ENCODE measurements around the gene SUCLG1. TPM values are rescaled to one million over a fixed set of nuclear protein-coding genes. Genes with fewer than 3 reads are reported as not detected.

The SUCLG1 gene
- total and polyA plus RNA-seq, 2 of the 8 experiments (the other 6 are each of a cell fraction or from before 2014, with no cell fraction given), result 19.9 to 40.0 TPM

GRCh38 chr2:84472856-84473565 lies 13.9 kb upstream of the SUCLG1 start:
- Histone ChIP-seq H3K9ac (replicated peaks in 1 of 4; ENCODE audit: extremely low read depth in 1 of 4, low read depth in 3 of 4, low read length in 3 of 4) (no peak overlapping the region), H3K23ac (ENCODE audit: insufficient read length) (no peak overlapping the region), H3K4me1 (replicated peaks in 1 of 4; ENCODE audit: control insufficient read depth in 3 of 4, insufficient read depth in 4 of 4, low read length in 3 of 4) (no peaks in the 10 kb centered on the region), H4K8ac (ENCODE audit: extremely low read depth, insufficient read depth, low read length) (no peak overlapping the region), H3K23me2 (ENCODE audit: low read depth, low read length) (no peaks in the 10 kb centered on the region), H2AFZ (ENCODE audit: low read length) (no peak overlapping the region), H2BK120ac (replicated peaks; ENCODE audit: low read depth, low read length) (no peak overlapping the region), H2BK5ac (ENCODE audit: low read depth, low read length) (no peak overlapping the region), H2BK20ac (ENCODE audit: low read length) (no peak overlapping the region), H2BK12ac (ENCODE audit: low read depth, low read length) (no peak overlapping the region), H4K20me1 (replicated peaks in 1 of 2; ENCODE audit: control insufficient read depth in 1 of 2, insufficient read depth in 2 of 2, low read length in 2 of 2) (no peaks in the 10 kb centered on the region), H2AK5ac (ENCODE audit: low read depth, low read length) (no peak overlapping the region), H3K4ac (replicated peaks; ENCODE audit: insufficient read length, low read depth, low read length) (no peak overlapping the region), H3K14ac (ENCODE audit: insufficient read length) (no peak overlapping the region), H4K5ac (ENCODE audit: insufficient read length, low read depth, low read length) (no peak overlapping the region), H3K36me3 (ENCODE audit: control insufficient read depth in 2 of 4, insufficient read depth in 4 of 4, low read length in 3 of 4) (no peaks in the 10 kb centered on the region), H3K4me3 (ENCODE audit: extremely low read depth in 1 of 4, insufficient read depth in 2 of 4, low read depth in 3 of 4, low read length in 4 of 4) (no peak overlapping the region), H3K27me3 (replicated peaks in 1 of 4; ENCODE audit: control insufficient read depth in 3 of 4, extremely low read depth in 1 of 4, insufficient read depth in 3 of 4, low read length in 3 of 4) (no peaks in the 10 kb centered on the region), H2BK15ac (ENCODE audit: low read length) (no peak overlapping the region), H3K79me2 (ENCODE audit: control insufficient read depth in 1 of 2, insufficient read depth in 2 of 2, low read length in 2 of 2) (no peaks in the 10 kb centered on the region), H3K56ac (replicated peaks; ENCODE audit: insufficient read length, low read depth, low read length) (no peak overlapping the region), H4K91ac (replicated peaks; ENCODE audit: insufficient read length, low read length) (no peak overlapping the region), H3K4me2 (ENCODE audit: insufficient read depth in 1 of 2, low read depth in 2 of 2, low read length in 2 of 2) (no peak overlapping the region), H3K79me1 (ENCODE audit: low read depth, low read length) (no peaks in the 10 kb centered on the region), H3K9me3 (ENCODE audit: insufficient read depth in 2 of 2, low read depth in 1 of 2, low read length in 1 of 2) (peaks cover 21 to 37% of the 10 kb centered on the region in 2 experiments), H3K18ac (ENCODE audit: extremely low read depth, low read length) (no peak overlapping the region), H3K27ac (ENCODE audit: low read depth, low read length) (no peak overlapping the region)
- POLR2A ChIA-PET (ENCODE audit: partially characterized antibody), result no interaction called here
- FAIRE-seq (no peak), DNase-seq (ENCODE audit: low read depth in 1 of 2, low spot score in 2 of 2) (no peak)
- CTCF ChIA-PET (ENCODE audit: partially characterized antibody), result interaction anchor here (0.7 to 0.8 kb wide), 2 partner anchors 22 to 159 kb away, joined by 3 read pairs; no protein-coding TSS in a partner anchor
- WGBS, 2 experiments (ENCODE audit: extremely low coverage in 1 of 2, insufficient coverage in 1 of 2, insufficient read length in 1 of 2, insufficient replicate concordance in 2 of 2, low coverage in 1 of 2, low lambda C conversion rate in 2 of 2, missing lambda C conversion rate in 1 of 2), result 95% methylated on average over 6 of the region's 6 CpGs; no CpG with 5 or more reads in 1 of the 2 experiments
- TF ChIP-seq MAFK (IDR thresholded peaks at IDR 0.05; ENCODE audit: low read depth, low read length), result no peak
- no peak for TF ChIP-seq HDAC2 (IDR thresholded peaks at IDR 0.05; ENCODE audit: borderline replicate concordance in 1 of 2, low read depth in 2 of 2, low read length in 2 of 2)
- TF ChIP-seq SP2 (IDR thresholded peaks at IDR 0.05; ENCODE audit: low read length), result no peak
- no peak for TF ChIP-seq ZNF274 (IDR thresholded peaks at IDR 0.05; ENCODE audit: borderline replicate concordance, extremely low read depth, low read length)
- TF ChIP-seq EP300 (IDR thresholded peaks at IDR 0.05; ENCODE audit: borderline replicate concordance in 1 of 2, low read depth in 2 of 2, low read length in 2 of 2), result no peak
- TF ChIP-seq TCF12 (IDR thresholded peaks at IDR 0.05; ENCODE audit: low read depth, low read length), result no peak
- no peak for TF ChIP-seq TBP (IDR thresholded peaks at IDR 0.05; ENCODE audit: low read depth, low read length)
- no peak for TF ChIP-seq USF2 (IDR thresholded peaks at IDR 0.05; ENCODE audit: low read length)
- no peak for TF ChIP-seq ATF2 (IDR thresholded peaks at IDR 0.05; ENCODE audit: low read length)
- TF ChIP-seq RBBP5 (IDR thresholded peaks at IDR 0.05; ENCODE audit: borderline replicate concordance, low read depth, low read length), result no peak

Measured in H1 (cell line).